HEK293 (cell line): ENCODE data around the gene ZNF728.

ENCODE experiments used
- CTCF ChIA-PET: fragments of 350-600 bp; formaldehyde crosslinking; extraction: SDS; loops from one replicate; lab custom pipeline; 2021; ENCODE audit warnings: antibody characterized with exemption; lab: Yijun Ruan, JAX
- POLR2A ChIA-PET: fragments of 300-600 bp; formaldehyde crosslinking; extraction: SDS; loops from one replicate; lab custom pipeline; 2020; ENCODE audit warnings: antibody characterized with exemption, inconsistent platforms; lab: Yijun Ruan, JAX
- H3K27ac ChIP-seq: fragments of 200-500 bp; sonication (Bioruptor generic); 2 replicates; pipeline ENCODE4 v1.5.1; 2014; ENCODE audit warnings: low read depth, low read length, control low read depth, inconsistent platforms; ENCODE audit errors: extremely low read depth
- H3K36me3 ChIP-seq, 2 experiments: fragments of 200-500 bp in 1 of 2; sonication (Bioruptor generic) in 1 of 2; 1 replicate in 1 of 2; 2 replicates in 1 of 2; pipeline ENCODE4 v1.5.1; 2014 to 2017; ENCODE audit warnings: inconsistent platforms in 2 of 2, low read length in 2 of 2; ENCODE audit not compliant: control insufficient read depth in 2 of 2, insufficient read depth in 1 of 2
- H3K4me1 ChIP-seq: fragments of 200-500 bp; sonication (Bioruptor generic); 2 replicates; pipeline ENCODE4 v1.5.1; 2014; ENCODE audit warnings: mild to moderate bottlenecking, low read length, inconsistent platforms; ENCODE audit not compliant: control insufficient read depth, insufficient read depth
- H3K4me3 ChIP-seq: 2 replicates; pipeline ENCODE4 v1.5.1; 2011; ENCODE audit warnings: low read depth, mild to moderate bottlenecking, control low read depth, low read length, moderate library complexity
- H3K9me3 ChIP-seq: fragments of 200-500 bp; sonication (Bioruptor generic); 2 replicates; pipeline ENCODE4 v1.5.1; 2014; ENCODE audit warnings: low read depth, low read length, inconsistent platforms; ENCODE audit not compliant: control insufficient read depth, insufficient read depth
- FEZF1 ChIP-seq: fragments of 450-650 bp; formaldehyde crosslinking; IDR thresholded peaks from 2 replicates; pipeline ENCODE4 v1.5.1; 2016; ENCODE audit warnings: missing biosample characterization, missing genetic modification characterization
- HIC1 ChIP-seq: fragments of 450-650 bp; formaldehyde crosslinking; IDR thresholded peaks from 2 replicates; pipeline ENCODE4 v1.5.1; 2016; ENCODE audit warnings: missing biosample characterization, missing genetic modification characterization
- MYNN ChIP-seq: fragments of 450-650 bp; formaldehyde crosslinking; IDR thresholded peaks from 2 replicates; pipeline ENCODE4 v1.5.1; 2016; ENCODE audit warnings: missing biosample characterization, missing genetic modification characterization, borderline replicate concordance
- SETDB1 ChIP-seq: IDR thresholded peaks from one replicate; pipeline ENCODE4 v1.6.1; 2017; ENCODE audit warnings: mild to moderate bottlenecking, low read length, moderate library complexity, mixed read lengths; ENCODE audit not compliant: insufficient read length
- SP3 ChIP-seq: fragments of 450-650 bp; formaldehyde crosslinking; IDR thresholded peaks from 2 replicates; pipeline ENCODE4 v1.5.1; 2016; ENCODE audit warnings: missing biosample characterization, missing genetic modification characterization
- TCF7L2 ChIP-seq: IDR thresholded peaks from 2 replicates; pipeline ENCODE4 v1.6.1; 2011; ENCODE audit warnings: low read depth, mild to moderate bottlenecking, inconsistent platforms, low read length, moderate library complexity, borderline replicate concordance
- TRIM28 ChIP-seq: IDR thresholded peaks from 2 replicates; pipeline ENCODE4 v1.6.1; 2011; ENCODE audit warnings: low read length, control low read depth, borderline replicate concordance
- YY1 ChIP-seq: fragments of 450-650 bp; formaldehyde crosslinking; IDR thresholded peaks from 2 replicates; pipeline ENCODE4 v1.5.1; 2018; ENCODE audit warnings: missing biosample characterization, missing genetic modification characterization
- ZBTB48 ChIP-seq: fragments of 450-650 bp; formaldehyde crosslinking; IDR thresholded peaks from 2 replicates; pipeline ENCODE4 v1.5.1; 2016; ENCODE audit warnings: missing biosample characterization, missing genetic modification characterization
- ZEB2 ChIP-seq: fragments of 450-650 bp; formaldehyde crosslinking; IDR thresholded peaks from 2 replicates; pipeline ENCODE4 v1.5.1; 2016; ENCODE audit warnings: missing biosample characterization, missing genetic modification characterization
- ZIC2 ChIP-seq: fragments of 450-650 bp; formaldehyde crosslinking; IDR thresholded peaks from 2 replicates; pipeline ENCODE4 v1.5.1; 2016; ENCODE audit warnings: missing biosample characterization, missing genetic modification characterization
- ZNF24 ChIP-seq: fragments of 450-650 bp; formaldehyde crosslinking; IDR thresholded peaks from 2 replicates; pipeline ENCODE4 v1.5.1; 2016; ENCODE audit warnings: missing biosample characterization, missing genetic modification characterization
- ZNF302 ChIP-seq: fragments of 450-650 bp; formaldehyde crosslinking; IDR thresholded peaks from 2 replicates; pipeline ENCODE4 v1.5.1; 2016; ENCODE audit warnings: missing biosample characterization, missing genetic modification characterization, low read depth
- ZNF404 ChIP-seq: fragments of 450-650 bp; formaldehyde crosslinking; IDR thresholded peaks from 2 replicates; pipeline ENCODE4 v1.5.1; 2017; ENCODE audit warnings: missing biosample characterization, missing genetic modification characterization
- ZNF416 ChIP-seq: fragments of 450-650 bp; formaldehyde crosslinking; IDR thresholded peaks from 2 replicates; pipeline ENCODE4 v1.5.1; 2016; ENCODE audit warnings: missing biosample characterization, missing genetic modification characterization
- ZNF501 ChIP-seq: fragments of 450-650 bp; formaldehyde crosslinking; IDR thresholded peaks from 2 replicates; pipeline ENCODE4 v1.5.1; 2016; ENCODE audit warnings: missing biosample characterization, missing genetic modification characterization
- ZNF521 ChIP-seq: fragments of 450-650 bp; formaldehyde crosslinking; IDR thresholded peaks from 2 replicates; pipeline ENCODE4 v1.5.1; 2017; ENCODE audit warnings: missing biosample characterization, mild to moderate bottlenecking, missing genetic modification characterization
- ZNF629 ChIP-seq: fragments of 450-650 bp; formaldehyde crosslinking; IDR thresholded peaks from 2 replicates; pipeline ENCODE4 v1.5.1; 2017; ENCODE audit warnings: missing biosample characterization, missing genetic modification characterization
- ZNF654 ChIP-seq: fragments of 450-650 bp; formaldehyde crosslinking; IDR thresholded peaks from 2 replicates; pipeline ENCODE4 v1.5.1; 2016; ENCODE audit warnings: low read depth, missing biosample characterization, missing genetic modification characterization
- TF ChIP-seq, protein P1 (sequence below): fragments of 450-650 bp; formaldehyde crosslinking; IDR thresholded peaks from 2 replicates; pipeline ENCODE4 v1.5.1; 2016; ENCODE audit warnings: missing biosample characterization, missing genetic modification characterization
- TF ChIP-seq, protein P2 (sequence below): fragments of 450-650 bp; formaldehyde crosslinking; IDR thresholded peaks from 2 replicates; pipeline ENCODE4 v1.5.1; 2016; ENCODE audit warnings: missing biosample characterization, missing genetic modification characterization
- TF ChIP-seq, protein P3 (sequence below): fragments of 450-650 bp; formaldehyde crosslinking; IDR thresholded peaks from 2 replicates; pipeline ENCODE4 v1.5.1; 2016; ENCODE audit warnings: missing biosample characterization, missing genetic modification characterization

The ZNF728 gene

DNA sequence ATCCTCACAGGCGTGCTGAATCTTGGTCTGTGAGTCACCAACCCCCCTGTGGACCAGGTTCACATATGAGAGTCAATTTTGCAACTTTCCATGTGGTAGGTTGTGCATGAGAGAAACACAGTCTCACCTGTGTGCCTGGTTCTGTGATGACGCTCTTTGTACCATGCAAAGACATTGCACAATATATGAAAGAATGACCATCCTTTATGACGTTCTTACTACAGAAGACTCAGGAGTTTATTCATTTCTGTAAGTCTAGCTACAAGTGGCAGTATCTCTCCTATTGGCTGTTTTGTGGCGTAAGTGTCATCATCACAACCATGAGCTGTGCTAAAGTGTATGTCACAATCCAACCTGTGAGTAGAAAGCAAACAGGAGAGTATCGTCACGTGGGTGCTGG, 43.8 kb upstream of the ZNF728 start (continued):
- TF ChIP-seq, protein P1, sequence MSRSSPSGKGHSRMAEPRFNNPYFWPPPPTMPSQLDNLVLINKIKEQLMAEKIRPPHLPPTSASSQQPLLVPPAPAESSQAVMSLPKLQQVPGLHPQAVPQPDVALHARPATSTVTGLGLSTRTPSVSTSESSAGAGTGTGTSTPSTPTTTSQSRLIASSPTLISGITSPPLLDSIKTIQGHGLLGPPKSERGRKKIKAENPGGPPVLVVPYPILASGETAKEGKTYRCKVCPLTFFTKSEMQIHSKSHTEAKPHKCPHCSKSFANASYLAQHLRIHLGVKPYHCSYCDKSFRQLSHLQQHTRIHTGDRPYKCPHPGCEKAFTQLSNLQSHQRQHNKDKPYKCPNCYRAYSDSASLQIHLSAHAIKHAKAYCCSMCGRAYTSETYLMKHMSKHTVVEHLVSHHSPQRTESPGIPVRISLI = no peak
- no peak for TF ChIP-seq ZEB2 (tag by site-specific recombination)

GRCh38 chr19:23033721-23034120, 30.7 kb upstream of the ZNF728 start:
- H3K9me3 ChIP-seq = no peaks in the 10 kb centered on the region
- POLR2A ChIA-PET = no interaction called here
- CTCF ChIA-PET = no interaction called here
- no peak for TF ChIP-seq ZIC2 (tag by site-specific recombination)
- no peak for TF ChIP-seq ZNF521 (tag by site-specific recombination)
- TF ChIP-seq, protein P2, sequence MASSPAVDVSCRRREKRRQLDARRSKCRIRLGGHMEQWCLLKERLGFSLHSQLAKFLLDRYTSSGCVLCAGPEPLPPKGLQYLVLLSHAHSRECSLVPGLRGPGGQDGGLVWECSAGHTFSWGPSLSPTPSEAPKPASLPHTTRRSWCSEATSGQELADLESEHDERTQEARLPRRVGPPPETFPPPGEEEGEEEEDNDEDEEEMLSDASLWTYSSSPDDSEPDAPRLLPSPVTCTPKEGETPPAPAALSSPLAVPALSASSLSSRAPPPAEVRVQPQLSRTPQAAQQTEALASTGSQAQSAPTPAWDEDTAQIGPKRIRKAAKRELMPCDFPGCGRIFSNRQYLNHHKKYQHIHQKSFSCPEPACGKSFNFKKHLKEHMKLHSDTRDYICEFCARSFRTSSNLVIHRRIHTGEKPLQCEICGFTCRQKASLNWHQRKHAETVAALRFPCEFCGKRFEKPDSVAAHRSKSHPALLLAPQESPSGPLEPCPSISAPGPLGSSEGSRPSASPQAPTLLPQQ = no peak
- no peak for TF ChIP-seq ZNF24 (tag by site-specific recombination)
- no peak for TF ChIP-seq ZNF629 (tag by site-specific recombination)
- no peak for TF ChIP-seq ZBTB48 (tag by site-specific recombination)
- TF ChIP-seq HIC1 (tag by site-specific recombination) = no peak
- no peak for TF ChIP-seq ZNF302
- TF ChIP-seq ZEB2 (tag by site-specific recombination) = no peak
- no peak for TF ChIP-seq SETDB1
- TF ChIP-seq, all 188 proteins: peak for 0
- Histone ChIP-seq H3K36me3 (no peaks in the 10 kb centered on the region), H3K4me1 (no peaks in the 10 kb centered on the region), H3K27ac (no peak overlapping the region), H3K4me3 (no peak overlapping the region)

DNA sequence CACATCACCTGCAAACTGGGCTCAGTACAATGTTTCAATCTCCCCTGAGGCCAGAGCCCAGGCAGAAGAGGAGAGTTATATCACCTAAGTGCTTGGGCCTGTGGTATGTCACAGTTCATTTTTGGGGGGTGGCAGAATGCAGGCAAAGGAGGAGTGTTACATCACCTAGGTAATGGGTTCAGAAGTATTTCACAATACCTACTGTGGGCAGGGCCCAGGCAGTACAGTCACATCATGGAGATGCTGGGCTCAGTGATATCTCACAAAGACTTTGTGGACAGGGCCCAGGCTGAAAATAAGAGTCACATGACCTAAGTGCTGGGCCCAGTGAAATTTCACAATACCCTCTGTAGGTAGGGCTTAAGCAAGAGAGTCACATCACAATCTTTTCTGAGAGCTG, 12.7 kb upstream of the ZNF728 start:
- H3K9me3 ChIP-seq = no peaks in the 10 kb centered on the region; the same call in 1 of the 2 replicates
- no peaks in the 10 kb centered on the region for H3K36me3 ChIP-seq
- ChIA-PET CTCF (no interaction called here), POLR2A (no interaction called here)
- H3K27ac ChIP-seq = no peak overlapping the region
- no peak overlapping the region for H3K4me3 ChIP-seq
- no peaks in the 10 kb centered on the region for H3K4me1 ChIP-seq
- TF ChIP-seq, protein P1 = no peak
- TF ChIP-seq, protein P3, sequence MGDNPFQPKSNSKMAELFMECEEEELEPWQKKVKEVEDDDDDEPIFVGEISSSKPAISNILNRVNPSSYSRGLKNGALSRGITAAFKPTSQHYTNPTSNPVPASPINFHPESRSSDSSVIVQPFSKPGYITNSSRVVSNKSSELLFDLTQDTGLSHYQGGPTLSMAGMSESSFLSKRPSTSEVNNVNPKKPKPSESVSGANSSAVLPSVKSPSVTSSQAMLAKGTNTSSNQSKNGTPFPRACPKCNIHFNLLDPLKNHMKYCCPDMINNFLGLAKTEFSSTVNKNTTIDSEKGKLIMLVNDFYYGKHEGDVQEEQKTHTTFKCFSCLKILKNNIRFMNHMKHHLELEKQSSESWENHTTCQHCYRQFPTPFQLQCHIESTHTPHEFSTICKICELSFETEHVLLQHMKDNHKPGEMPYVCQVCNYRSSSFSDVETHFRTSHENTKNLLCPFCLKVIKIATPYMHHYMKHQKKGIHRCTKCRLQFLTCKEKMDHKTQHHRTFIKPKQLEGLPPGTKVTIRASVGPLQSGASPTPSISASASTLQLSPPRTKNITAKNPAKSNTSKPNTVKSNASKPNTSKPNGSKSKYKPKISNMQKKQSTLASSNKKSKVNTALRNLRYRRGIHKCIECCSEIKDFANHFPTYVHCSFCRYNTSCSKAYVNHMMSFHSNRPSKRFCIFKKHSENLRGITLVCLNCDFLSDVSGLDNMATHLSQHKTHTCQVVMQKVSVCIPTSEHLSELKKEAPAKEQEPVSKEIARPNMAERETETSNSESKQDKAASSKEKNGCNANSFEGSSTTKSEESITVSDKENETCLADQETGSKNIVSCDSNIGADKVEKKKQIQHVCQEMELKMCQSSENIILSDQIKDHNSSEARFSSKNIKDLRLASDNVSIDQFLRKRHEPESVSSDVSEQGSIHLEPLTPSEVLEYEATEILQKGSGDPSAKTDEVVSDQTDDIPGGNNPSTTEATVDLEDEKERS (tag by site-specific recombination) = no peak
- TF ChIP-seq ZNF416 (tag by site-specific recombination) (no peak), ZBTB48 (tag by site-specific recombination) (no peak), MYNN (no peak), SP3 (tag by site-specific recombination) (no peak), TCF7L2 (no peak), ZNF404 (no peak), ZNF501 (tag by site-specific recombination) (no peak), ZNF654 (no peak), TRIM28 (no peak), FEZF1 (no peak), YY1 (tag by site-specific recombination) (no peak)
